Activated T-cell treated with anti-CD3 and anti-CD28 coated beads, Interleukin-2, amount 50 U/mL, for 24 hours (primary cell): ENCODE results near the gene LYPD4.

Experiments
- DNase-seq: peaks from one replicate; pipeline ENCODE4 v3.0.0-alpha.2; 2020
- H3K27ac Mint-ChIP-seq: 2 replicates; pipeline ENCODE4 v1.8.0; 2020; ENCODE audit warnings: mild to moderate bottlenecking, mixed read lengths
- H3K27me3 Mint-ChIP-seq: 2 replicates; pipeline ENCODE4 v1.8.0; 2020; ENCODE audit warnings: mixed read lengths
- H3K36me3 Mint-ChIP-seq: 2 replicates; pipeline ENCODE4 v1.8.0; 2020; ENCODE audit warnings: low read depth, mixed read lengths
- H3K4me1 Mint-ChIP-seq: 2 replicates; pipeline ENCODE4 v1.8.0; 2020; ENCODE audit warnings: low read depth, mixed read lengths
- H3K4me3 Mint-ChIP-seq: 2 replicates; pipeline ENCODE4 v1.8.0; 2020; ENCODE audit warnings: mild to moderate bottlenecking, moderate library complexity, mixed read lengths
- H3K9me3 Mint-ChIP-seq: 2 replicates; pipeline ENCODE4 v1.8.0; 2020; ENCODE audit warnings: mixed read lengths

The LYPD4 gene

DNA sequence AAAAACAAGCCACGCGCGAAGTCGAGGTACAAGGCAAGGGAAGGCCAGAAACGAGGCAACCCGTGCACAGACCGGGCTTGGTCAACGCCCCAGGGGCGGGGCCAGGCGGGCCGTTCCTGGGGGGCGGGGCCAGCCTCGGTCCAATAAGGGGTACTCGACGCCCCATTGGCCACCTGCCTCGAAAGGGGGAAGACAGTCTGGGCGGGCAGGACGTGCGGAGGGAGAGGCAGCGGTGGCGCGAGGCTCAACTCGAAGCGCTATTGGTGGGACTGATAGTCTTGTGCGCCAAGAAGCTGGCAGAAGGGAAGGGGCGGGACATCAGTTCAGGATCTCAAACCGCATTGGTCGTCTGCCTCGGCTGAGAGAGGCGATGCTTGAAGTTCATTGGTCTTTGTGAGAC is at the start of gene LYPD4:
Gene LYPD4, minus strand, starts transcription at position 83 of the 400 bp plus-strand sequence. CDS start 5,398 bp downstream, outside the sequence.
- Mint-ChIP-seq H3K9me3 (no peaks in the 10 kb centered on the region), H3K27me3 (no peaks in the 10 kb centered on the region), H3K4me1 (no peaks in the 10 kb centered on the region), H3K27ac (no peak within 1 kb of the TSS), H3K4me3 (no peak within 1 kb of the TSS), H3K36me3 (no peaks in the 10 kb centered on the region)
- no peak for DNase-seq

GRCh38 chr19:41893899-41894298 is 49.4 kb upstream of the LYPD4 start:
- Mint-ChIP-seq H3K27ac (peak overlapping the region; percentile 87), H3K4me1 (peaks cover 71% of the 10 kb centered on the region), H3K36me3 (peaks cover 75% of the 10 kb centered on the region), H3K9me3 (no peaks in the 10 kb centered on the region), H3K27me3 (no peaks in the 10 kb centered on the region), H3K4me3 (no peak overlapping the region)
- DNase-seq = peak; percentile 47

DNA sequence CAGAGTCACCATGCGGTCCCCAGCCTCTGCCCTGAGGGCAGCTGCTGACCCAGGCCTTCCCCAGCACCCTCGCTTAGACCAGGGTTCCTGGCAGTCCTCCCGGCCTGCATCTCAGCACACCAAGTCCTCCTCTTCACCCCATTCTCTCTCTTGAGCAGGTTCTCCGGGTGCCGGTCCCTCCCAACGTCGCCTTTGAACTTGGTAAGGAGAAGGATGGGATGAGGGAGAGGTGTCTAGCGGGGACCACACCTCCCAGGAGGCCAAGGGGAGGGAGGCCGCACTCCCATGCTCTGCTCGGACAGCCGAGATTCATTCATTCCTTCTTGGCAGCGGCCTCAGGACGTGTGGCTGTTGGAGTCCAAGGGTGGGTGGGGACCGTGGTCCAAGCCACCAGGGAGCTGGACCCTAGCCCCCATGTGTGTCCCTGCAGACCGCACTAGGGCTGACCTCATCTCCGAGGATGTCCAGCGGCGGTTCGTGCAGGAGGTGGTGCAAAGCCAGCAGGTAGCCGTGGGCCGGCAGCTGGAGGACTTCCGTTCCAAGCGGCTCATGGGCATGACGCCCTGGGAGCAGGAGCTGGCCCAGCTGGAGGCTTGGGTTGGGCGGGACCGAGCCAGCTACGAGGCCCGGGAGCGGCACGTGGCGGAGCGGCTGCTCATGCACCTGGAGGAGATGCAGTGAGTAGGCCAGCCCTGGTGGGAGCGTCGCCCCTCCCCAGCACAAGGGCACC is 47.9 kb upstream of the LYPD4 start:
- H3K4me3 Mint-ChIP-seq = no peak overlapping the region
- H3K4me1 Mint-ChIP-seq = peaks cover 74% of the 10 kb centered on the region
- peaks cover 72% of the 10 kb centered on the region for H3K36me3 Mint-ChIP-seq
- no peak for DNase-seq
- peak overlapping the region; percentile 92 for H3K27ac Mint-ChIP-seq
- no peaks in the 10 kb centered on the region for H3K9me3 Mint-ChIP-seq
- H3K27me3 Mint-ChIP-seq = no peaks in the 10 kb centered on the region

DNA sequence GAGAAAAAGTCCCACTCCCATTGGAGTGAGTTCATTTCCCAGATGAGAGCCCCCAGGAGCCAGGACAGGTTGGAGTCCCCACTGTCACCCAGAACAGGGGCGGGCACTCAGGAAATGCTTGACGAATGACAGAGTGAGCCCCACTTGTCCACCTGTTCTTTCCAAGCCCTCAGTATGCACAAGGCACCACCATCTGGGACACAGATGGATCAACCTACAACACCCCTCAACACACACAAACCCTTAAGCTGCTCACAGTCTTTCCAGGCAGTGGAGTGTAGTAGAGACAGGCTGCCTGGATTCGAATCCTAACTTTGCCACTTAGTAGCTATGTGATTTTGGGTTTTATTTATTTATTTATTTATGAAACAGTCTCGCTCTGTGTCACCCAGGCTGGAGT is 46.5 kb upstream of the LYPD4 start:
- Mint-ChIP-seq H3K27ac (peak overlapping the region; percentile 29), H3K4me3 (no peak overlapping the region), H3K4me1 (peaks cover 83% of the 10 kb centered on the region), H3K36me3 (peaks cover 77% of the 10 kb centered on the region), H3K27me3 (no peaks in the 10 kb centered on the region), H3K9me3 (no peaks in the 10 kb centered on the region)
- no peak for DNase-seq

DNA sequence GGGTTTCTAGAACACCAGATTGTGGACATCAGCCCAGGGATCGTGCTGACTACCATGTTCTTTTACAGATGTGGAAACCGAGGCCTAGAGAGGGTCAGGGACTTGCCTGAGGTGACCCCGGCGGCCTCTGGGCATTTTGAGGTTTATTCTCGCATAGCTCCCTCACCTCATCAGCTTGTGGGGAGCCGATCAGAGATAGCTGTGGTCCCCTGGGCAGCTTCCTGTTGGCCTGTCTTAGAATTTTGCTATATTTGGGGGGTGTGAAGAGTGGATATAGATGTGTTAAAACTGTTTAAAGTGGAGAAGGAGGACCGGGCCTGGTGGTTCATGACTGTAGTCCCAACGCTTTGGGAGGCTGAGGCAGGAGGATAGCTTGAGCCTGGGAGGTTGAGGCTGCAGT is 45.4 kb upstream of the LYPD4 start:
- peaks cover 82% of the 10 kb centered on the region for H3K4me1 Mint-ChIP-seq
- no peak overlapping the region for H3K4me3 Mint-ChIP-seq
- H3K9me3 Mint-ChIP-seq = no peaks in the 10 kb centered on the region
- H3K27me3 Mint-ChIP-seq = no peaks in the 10 kb centered on the region
- H3K27ac Mint-ChIP-seq = peak overlapping the region; percentile 95
- peaks cover 74% of the 10 kb centered on the region for H3K36me3 Mint-ChIP-seq
- DNase-seq = no peak

GRCh38 chr19:41888926-41889325 is 44.4 kb upstream of the LYPD4 start:
- H3K9me3 Mint-ChIP-seq = no peaks in the 10 kb centered on the region
- no peak for DNase-seq

DNA sequence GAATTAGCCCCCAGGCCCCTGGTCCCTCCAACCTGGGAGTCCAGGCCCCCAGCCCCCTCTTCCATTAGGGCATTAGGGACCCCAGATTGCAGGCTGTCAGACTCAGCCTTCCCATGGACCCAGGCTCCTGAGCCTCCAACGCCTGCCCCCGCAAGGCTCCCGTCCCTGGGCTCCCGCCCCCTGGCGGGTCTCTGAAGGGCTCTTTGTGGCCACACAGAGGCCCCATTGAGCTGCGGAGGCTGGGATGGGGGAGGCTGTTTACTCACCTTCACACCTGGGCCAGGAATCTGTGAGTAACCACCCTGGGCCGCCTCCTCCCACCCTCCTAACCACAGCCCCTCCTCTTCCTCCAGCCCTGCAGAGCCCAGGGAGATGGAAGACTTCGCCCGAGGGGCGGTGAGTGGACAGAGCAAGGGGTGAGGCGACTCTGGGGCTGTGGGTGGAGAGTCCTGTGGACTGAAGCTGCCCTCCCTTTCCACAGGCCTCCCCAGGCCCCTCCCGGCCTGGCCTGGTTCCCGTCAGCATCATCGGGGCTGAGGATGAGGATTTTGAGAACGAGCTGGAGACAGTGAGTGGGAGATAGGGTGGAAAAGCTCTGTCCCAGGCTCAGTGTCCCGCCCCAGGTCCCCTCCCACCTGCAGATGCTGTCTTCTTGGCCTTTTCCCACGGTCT is 43.4 kb upstream of the LYPD4 start:
- Mint-ChIP-seq H3K4me3 (peak overlapping the region; percentile 97), H3K36me3 (peaks cover 78% of the 10 kb centered on the region), H3K27me3 (no peaks in the 10 kb centered on the region), H3K4me1 (peaks cover 75% of the 10 kb centered on the region), H3K9me3 (no peaks in the 10 kb centered on the region), H3K27ac (peak overlapping the region; percentile 95)
- peak; percentile 89 for DNase-seq

More at GRCh38 chr19:41888926-41889325, 44.4 kb upstream of the LYPD4 start:
- H3K4me3 Mint-ChIP-seq = peak overlapping the region; percentile 97
- peak overlapping the region; percentile 95 for H3K27ac Mint-ChIP-seq
- no peaks in the 10 kb centered on the region for H3K27me3 Mint-ChIP-seq
- H3K36me3 Mint-ChIP-seq = peaks cover 76% of the 10 kb centered on the region
- H3K4me1 Mint-ChIP-seq = peaks cover 79% of the 10 kb centered on the region

DNA sequence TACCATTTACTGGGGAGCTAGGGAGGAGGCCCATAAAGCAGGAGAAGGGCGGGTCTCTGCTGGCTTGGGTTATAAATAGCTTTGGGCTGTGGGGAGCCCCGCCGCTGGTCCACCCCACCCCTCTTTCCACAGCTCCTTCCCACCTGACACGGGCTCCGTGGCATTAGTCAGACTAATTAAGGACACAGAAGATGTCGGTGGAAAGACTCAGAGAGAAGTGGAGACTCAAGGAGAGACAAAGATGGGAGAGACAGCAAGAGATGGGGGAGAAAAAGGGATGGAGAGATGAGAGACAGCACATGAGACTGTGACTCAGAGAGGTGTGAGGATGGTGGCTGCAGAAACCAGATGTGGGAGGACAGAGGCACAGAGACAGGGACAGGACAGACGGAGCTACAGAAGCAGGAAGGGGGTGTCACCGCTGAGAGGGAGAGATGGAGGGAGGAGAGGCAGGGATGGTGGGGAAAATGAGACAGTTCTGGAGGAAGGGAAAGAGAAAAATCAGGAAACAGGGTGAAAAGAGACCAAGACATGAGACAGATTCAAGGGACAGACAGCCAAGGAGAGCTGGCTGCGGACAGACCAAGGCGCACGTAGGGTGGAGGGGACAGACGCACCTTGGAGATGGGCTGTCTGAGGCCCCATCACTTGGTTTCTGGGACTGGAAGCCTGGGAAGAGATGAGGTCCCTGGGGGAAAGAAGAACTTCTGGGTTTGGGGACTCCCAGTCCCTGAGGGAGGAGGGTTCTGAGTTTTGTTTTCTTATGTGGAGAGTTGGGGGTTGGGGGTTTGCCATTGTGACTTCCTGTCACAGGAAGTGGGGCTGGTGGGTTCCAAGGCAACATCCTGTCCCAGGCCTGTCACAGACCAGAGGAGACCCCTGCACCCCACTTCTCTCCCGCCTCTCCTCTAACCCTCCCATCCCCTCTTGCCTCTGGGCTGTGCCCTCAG is 42.6 kb upstream of the LYPD4 start:
- H3K27me3 Mint-ChIP-seq = no peaks in the 10 kb centered on the region
- peaks cover 75% of the 10 kb centered on the region for H3K4me1 Mint-ChIP-seq
- H3K36me3 Mint-ChIP-seq = peaks cover 75% of the 10 kb centered on the region
- H3K9me3 Mint-ChIP-seq = no peaks in the 10 kb centered on the region
- H3K4me3 Mint-ChIP-seq = peak overlapping the region; percentile 97
- peak overlapping the region; percentile 95 for H3K27ac Mint-ChIP-seq
- DNase-seq = no peak

- no peaks in the 10 kb centered on the region for H3K27me3 Mint-ChIP-seq
- H3K9me3 Mint-ChIP-seq = no peaks in the 10 kb centered on the region
- peak; percentile 92 for DNase-seq
- H3K27ac Mint-ChIP-seq = peak overlapping the region; percentile 96
- peaks cover 69% of the 10 kb centered on the region for H3K4me1 Mint-ChIP-seq
- peak overlapping the region; percentile 97 for H3K4me3 Mint-ChIP-seq
- H3K36me3 Mint-ChIP-seq = peaks cover 48% of the 10 kb centered on the region
Measured at GRCh38 chr19:41883821-41884733, 39.6 kb upstream of the LYPD4 start.

GRCh38 chr19:41883463-41883820 is 39.0 kb upstream of the LYPD4 start:
- H3K4me1 Mint-ChIP-seq = peaks cover 69% of the 10 kb centered on the region

GRCh38 chr19:41882568-41883462 is 38.3 kb upstream of the LYPD4 start, which contains the start of gene ARHGEF1:
Gene ARHGEF1, plus strand, starts transcription at chr19:41883184. Its CDS starts 4,899 bp downstream, at chr19:41888083.
- peak within 1 kb of the TSS; percentile 96 for H3K27ac Mint-ChIP-seq
- peaks cover 36% of the 10 kb centered on the region for H3K36me3 Mint-ChIP-seq
- H3K4me3 Mint-ChIP-seq = peak within 1 kb of the TSS; percentile 97
- peak; percentile 80 for DNase-seq
- peaks cover 69% of the 10 kb centered on the region for H3K4me1 Mint-ChIP-seq
- H3K9me3 Mint-ChIP-seq = no peaks in the 10 kb centered on the region
- no peaks in the 10 kb centered on the region for H3K27me3 Mint-ChIP-seq

More at GRCh38 chr19:41883463-41883820, 39.0 kb upstream of the LYPD4 start:
- Mint-ChIP-seq H3K27ac (peak overlapping the region; percentile 96), H3K36me3 (peaks cover 42% of the 10 kb centered on the region), H3K9me3 (no peaks in the 10 kb centered on the region), H3K27me3 (no peaks in the 10 kb centered on the region), H3K4me3 (peak overlapping the region; percentile 97)
- no peak for DNase-seq

DNA sequence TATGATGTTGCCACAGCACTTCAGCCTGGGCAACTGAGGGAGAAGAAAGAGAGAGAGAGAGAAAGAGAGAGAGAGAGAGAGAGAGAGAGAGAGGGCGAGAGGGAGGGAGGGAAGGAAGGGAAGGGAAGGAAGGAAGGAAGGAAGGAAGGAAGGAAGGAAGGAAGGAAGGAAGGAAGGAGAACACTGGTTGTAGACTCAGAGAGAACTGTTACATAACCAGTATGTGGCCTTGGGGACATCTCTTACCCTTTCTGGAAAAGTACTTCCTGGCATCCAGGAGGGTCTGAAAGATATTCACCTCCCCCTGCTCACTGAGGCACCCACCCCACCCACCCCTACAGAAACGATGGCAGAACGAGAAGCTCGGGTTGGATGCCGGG is 35.8 kb upstream of the LYPD4 start:
- Mint-ChIP-seq H3K27me3 (no peaks in the 10 kb centered on the region), H3K4me3 (no peak overlapping the region), H3K27ac (peak overlapping the region; percentile 74), H3K9me3 (no peaks in the 10 kb centered on the region), H3K36me3 (peaks cover 22% of the 10 kb centered on the region), H3K4me1 (peaks cover 68% of the 10 kb centered on the region)
- no peak for DNase-seq
